Kasumi-1 (cell line): Measurements from ENCODE around the gene ZDHHC19.
"Not testable (repeated sequence)": the region's sequence is repeated elsewhere in the genome, so short reads cannot be mapped to it uniquely, and the experiment has no call there.

ENCODE experiments used
- DNase-seq, 2 experiments: peaks; one replicate each; lab custom pipeline; 2025; lab: John Stamatoyannopoulos, UW

Gene ZDHHC19

DNA sequence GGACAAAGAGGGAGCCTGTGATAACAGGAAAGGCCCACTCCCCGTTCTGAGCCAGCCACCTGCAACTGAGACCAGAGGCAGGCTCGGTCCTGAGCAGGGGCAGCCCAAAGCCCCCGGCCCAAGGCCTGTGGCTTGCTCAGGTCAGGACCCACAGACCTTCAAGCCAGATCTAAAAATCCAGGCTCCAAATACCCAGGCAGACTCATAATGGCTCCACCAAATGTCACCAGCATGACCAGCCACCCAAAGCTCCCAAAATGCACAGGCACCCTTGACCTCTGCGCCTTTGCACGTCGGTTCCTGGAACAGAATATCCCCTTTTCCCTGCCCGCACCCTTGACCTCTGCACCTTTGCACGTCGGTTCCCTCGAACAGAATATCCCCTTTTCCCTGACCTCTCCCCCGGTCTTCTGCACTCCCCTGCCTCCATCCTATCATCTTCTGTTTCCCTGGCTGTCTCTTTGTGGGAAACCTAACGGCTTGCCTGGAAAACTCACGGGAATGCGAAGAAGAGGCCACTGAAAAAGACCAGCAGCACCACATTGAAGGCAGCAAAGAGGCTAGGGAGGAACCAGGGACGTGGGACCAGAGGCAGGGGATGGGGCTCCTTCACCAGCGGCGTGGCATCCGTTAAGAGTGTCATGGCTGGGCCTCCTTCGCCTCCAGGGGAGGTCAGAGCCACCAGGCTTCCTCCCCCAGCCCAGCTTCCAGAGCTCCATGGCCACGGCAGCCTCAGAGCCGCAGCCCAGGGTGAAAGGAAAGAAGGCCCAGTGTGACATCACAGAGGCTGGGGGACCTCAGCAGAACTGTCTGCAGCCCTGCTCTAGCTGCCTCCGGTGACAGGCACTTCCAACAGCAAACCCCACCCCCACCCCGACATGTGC lies at the start of gene ZDHHC19:
Gene ZDHHC19 (minus strand): TSS at position 728 of the 884 bp plus-strand sequence. CDS start 85 bp downstream, at position 643.
- DNase-seq, result no peak

- DNase-seq, result no peak
These were observed 49.6 kb upstream of the ZDHHC19 start for GRCh38 chr3:196260784-196261183.

DNA sequence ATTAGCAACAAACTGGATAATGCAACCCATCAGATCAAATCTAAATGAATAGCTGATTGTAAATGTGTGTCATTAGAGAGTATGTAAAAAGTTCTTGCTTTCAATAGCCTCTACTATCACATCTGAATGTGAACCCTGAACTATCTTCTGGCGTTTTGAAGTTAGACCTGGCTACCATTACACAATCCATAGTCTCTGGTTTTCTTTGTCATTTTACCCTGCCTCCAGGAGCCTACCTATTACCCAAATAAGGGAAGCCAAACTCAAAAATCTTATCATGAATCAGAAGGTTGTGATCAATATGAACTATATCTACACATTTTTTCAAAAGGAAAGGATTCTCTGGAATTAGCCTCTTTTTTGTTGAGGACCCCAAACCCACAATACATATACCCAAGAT lies 44.6 kb upstream of the ZDHHC19 start:
- DNase-seq, result no peak

DNA sequence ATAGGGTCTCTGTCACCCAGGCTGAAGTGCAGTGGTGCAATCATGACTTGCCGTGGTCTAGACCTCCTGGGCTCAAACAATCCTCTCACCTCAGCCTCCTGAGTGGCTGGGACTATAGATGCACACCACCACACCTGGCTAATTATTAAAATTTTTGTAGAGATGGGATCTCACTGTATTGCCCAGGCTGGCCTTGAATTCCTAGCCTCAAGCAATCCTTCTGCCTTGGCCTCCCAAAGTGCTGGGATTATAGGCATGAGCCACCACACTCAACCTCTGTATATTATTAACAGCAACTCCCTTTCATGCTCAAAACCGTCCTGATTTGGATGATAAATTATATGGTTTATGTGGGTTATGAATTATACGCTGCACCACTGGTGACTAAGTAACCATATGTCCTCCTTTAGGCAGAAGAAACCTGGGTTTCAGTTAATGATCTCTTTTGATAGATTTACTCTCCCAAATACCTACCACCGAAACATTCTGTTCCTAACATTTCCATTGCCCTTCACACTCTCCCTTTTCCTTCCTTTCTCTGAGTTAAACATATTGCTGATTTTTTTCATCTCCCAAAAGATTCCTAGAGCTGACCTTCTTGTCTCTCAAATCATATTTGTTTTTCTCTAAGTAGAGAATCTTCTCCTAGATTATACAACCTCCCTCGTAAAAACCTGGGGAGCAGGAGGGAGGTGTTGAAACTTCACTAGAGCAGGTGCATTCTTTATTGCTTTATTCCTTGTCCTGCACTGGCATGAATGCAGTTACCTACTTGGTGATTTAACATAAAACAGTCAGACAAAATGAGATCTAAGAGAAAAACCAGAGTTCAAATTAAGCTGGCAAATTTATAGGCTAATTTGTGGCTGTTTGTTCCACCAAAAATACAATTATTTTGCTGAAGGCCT lies 43.4 kb upstream of the ZDHHC19 start:
- DNase-seq, result no peak

DNA sequence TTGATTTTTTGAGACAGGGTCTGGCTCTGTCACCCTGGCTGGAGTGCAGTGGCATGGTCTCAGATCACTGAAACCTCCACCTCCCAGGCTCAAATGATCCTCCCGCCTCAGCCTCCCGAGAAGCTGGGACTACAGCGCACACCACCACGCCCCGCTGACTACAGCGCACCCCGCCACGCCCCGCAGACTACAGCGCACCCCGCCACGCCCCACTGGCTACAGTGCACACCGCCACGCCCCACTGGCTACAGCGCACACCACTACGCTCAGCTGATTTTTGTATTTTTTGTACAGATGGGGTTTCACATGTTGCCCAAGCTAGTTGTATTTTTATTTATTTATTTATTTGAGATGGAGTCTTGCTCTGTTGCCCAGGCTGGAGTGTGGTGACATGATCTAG lies 40.7 kb upstream of the ZDHHC19 start:
- no peak for DNase-seq

DNA sequence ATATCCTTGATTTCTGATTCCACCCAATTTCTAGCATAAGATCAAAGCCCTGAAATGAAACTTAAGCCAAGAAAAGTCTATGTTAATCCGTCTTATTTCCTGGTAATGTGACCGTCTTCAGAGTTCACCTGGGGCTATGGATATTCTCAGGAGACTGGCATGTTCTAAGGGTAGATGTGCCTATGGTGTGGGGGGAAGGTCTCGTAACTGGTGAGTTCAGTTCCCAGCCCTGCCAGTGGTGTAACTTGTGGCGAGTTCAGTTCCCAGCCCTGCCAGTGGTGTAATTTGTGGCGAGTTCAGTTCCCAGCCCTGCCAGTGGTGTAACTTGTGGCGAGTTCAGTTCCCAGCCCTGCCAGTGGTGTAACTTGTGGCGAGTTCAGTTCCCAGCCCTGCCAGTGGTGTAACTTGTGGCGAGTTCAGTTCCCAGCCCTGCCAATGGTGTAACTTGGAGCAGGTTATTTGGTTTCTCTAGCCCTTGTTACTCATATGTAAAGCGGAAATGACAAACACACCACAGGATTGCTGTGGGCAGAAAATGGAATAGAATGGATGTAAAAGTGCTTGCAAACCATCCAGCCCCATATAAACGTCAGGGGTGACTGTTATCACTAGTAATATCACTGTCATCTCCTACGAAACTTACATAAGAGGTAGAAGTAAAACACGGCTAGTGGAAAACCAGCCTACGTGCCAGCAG lies 35.6 kb upstream of the ZDHHC19 start:
- no peak for DNase-seq

GRCh38 chr3:196244166-196244565 lies 33.0 kb upstream of the ZDHHC19 start:
- not testable (repeated sequence) for DNase-seq

DNA sequence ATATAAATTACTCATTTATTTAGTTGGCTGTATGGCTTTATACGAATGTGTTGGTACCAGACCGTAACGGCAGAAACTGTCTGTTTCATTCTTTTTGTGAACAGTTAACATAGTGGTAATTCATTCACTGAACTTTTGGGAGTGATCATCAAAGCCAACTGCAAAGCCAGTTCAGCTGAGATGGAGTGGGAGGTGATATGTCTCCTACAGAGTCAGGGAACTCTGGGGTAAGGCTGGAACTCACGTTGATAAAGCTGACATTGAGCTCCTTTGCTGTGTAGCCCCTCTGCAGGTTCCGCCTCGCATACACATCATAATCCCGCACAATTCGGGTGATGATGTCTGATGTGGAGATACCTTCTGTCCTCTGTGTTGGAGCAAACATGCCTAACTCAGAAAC lies 30.5 kb upstream of the ZDHHC19 start:
- DNase-seq, result no peak

DNA sequence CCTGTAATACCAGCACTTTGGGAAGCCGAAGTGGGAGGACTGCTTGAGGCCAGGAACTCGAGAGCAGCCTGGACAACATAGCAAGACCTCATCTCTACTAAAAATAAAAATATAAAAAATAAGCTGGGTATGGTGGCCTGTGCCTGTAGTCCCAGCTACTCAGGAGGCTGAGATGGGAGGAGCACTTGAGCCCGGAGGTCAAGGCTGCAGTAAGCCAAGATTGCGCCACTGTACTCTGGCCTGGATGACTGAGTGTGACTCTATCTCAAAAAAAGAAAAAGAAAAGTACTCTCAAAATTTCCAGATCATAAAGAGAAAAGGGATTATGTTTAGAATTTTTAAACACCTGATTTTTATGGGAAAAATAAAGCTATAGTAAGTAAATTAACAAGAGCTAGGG lies 29.2 kb upstream of the ZDHHC19 start:
- no peak for DNase-seq

DNA sequence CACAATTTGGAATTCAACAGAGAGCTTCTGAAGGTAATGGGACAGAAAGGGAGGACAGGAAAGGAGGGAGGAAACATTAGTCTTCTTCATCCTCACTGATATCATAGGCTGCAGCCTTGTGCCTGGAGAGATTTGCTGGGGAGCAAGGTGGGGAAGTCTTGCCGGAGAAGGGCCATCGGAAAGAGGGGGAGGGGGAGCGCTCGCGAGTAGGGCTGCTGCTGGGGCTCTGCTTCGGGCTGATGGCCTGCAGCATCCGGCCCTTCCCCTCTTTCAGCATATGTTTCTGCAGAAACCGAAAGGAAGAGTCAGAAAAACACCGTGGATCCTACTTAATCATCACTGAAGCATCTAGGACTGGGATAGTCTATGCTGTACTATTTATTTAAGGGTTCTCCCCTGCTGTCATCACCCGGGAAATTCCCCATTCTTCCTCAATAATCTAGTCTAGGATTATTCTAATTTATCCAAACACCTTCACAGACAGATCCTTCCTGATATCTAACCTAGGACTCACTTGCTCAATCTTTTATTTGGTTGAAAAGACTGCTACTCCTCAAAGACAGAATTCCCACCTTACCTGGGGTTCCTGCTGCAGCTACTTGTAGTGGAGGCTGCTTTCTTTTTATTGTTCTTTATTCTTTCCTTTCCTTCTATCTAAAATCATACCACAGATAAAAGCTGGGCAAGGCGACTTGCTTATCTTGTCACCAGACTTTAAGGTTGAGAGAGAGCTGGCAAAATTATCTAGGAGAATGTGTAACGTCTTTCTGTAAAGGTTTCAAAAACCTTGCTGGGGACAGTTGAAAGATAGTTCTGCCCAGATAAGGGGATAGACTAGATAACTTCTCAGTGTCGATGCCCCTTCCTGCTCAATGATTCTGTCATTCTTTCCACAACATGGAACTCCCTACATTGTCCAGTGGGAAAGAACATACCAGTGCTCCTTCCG lies 27.7 kb upstream of the ZDHHC19 start:
- no peak for DNase-seq

DNA sequence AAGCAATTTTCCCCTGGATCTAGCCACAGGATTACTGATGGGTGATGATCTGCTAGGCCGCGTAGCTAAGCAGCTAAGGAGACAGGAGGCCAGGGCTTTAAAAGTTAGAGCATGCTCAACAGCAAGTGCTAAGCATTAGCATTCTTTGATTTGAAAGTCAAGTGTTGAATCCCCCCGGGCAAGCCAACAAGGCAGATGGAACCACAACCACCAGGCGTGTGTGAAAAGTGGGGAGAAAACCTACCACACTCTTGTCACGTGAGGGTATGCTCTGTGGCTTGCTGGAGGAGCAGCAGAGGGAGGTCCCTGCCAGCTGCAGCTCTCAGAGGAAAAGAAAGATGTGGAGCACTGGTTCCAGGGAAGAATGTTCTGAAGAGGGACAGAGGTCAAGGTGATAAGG lies 26.0 kb upstream of the ZDHHC19 start:
- DNase-seq, result no peak

DNA sequence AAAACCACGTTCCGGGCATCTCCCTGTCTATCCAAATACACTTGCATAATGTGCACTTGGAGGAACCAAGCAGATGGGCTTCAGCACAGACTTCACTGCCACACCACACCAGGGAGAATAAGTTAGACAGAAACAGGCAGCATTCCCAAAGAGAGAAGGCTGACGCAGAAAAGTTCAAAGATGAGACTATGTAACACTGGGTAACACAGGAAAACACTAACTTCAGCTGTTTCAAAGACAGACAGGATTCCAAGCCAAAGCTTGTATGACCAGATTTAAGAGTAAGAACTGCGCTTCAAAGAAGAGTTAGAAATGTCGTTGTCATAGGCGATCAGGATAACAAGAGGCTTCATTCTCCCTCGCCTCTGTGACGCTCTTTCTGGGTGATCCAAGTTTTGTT lies 25.0 kb upstream of the ZDHHC19 start:
- DNase-seq, result no peak

DNA sequence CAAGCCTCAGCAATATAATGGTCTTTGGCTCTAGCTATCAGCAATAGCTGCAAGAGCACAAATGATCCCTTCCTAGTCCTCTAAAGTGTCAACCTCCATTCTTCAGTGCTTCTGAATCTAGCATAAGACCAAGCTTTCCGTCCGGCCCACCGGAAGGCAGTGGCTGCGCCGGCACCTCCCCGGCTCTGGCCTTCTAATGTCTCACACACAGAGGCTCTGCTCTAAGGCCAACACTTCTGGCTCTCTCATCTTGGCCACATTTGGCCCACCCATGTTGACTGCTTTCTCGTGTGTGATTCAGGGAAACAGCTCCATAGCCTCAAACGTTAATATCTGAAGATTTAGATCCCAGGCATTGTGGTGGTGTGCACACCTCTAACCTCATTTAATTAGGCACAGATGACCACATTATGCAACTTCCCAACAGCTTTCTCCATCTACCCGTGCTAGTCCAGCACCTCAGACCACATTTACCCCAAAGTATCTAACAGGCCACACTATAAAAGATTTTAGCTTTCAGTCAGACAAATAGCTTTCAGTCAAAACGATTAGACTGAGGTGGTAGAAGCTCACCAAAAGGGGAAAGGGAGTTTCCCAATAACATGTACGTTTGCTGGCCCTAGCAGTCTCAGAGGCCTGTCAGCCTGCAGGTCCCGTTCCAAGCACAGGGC lies 24.4 kb upstream of the ZDHHC19 start:
- DNase-seq, result no peak

- no peak for DNase-seq
These were observed 21.7 kb upstream of the ZDHHC19 start for GRCh38 chr3:196232882-196233251.

DNA sequence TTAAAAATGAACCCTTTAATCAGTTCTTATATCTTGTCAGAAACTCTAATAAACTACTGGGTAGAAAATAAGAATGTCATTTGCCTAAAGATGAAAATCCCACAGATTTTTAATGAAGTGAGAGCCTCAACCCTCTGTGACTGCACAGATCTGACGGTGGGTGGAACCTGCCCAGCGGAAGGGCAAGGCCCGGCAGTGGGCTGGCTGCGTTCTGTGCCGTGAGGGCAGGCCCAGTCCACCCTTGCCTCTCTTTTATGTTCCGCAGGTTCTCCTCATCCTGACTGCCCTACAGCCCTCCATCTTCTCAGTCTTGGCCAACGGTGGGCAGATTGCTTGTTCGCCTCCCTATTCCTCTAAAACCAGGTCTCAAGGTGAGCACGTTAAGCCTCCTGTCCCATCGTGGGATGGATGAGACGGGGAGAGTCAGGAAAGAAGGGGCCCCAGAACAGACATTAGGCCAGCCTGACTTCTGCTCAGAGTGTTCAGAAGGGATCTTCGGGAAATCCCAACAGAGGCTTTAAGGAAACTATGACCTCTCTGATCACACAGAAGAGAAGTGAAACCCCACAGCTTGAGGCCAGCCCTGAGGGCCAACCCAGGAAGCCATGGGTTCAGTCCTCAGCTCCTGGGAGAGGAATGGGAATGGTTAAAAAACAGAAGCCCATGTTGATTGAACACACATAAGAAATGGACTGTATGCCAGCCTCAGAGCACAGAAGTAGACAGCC lies 21.1 kb upstream of the ZDHHC19 start:
- DNase-seq, result no peak

- DNase-seq, result no peak
These were observed 16.7 kb upstream of the ZDHHC19 start for GRCh38 chr3:196227629-196228493.

GRCh38 chr3:196227121-196227561 lies 15.9 kb upstream of the ZDHHC19 start:
- DNase-seq, result no peak

DNA sequence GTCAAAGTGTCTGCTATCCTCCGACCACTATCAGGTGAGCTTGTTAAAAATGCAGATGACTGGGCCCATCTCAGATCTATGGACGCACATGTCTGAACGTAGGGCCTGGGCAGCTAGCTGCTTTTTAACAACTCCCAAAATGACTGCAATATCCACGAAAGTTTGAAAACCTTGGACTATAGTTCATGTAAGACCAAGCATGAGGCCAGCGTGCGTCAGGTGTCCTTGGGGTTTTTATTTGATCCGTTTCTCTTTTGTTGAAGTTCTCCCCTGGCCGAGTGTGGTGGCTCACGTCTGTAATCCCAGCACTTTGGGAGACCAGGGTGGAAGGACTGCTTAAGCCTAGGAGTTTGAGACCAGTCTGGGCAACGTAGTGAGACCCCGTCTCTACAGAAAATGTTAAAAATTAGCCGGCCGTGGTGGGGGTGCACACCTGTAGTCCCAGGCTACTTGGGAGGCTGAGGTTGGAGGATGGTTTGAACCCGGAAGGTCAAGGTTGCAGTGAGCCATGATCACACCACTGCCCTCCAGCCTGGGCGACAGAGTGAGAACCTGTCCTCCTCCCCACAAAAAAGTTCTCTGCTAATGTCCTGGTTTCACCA lies 14.7 kb upstream of the ZDHHC19 start:
- DNase-seq, result no peak
